Activated T-cell treated with anti-CD3 and anti-CD28 coated beads, Interleukin-2, amount 50 U/mL, for 1 hour (primary cell): Measurements from ENCODE around the gene MYH7.
"Not testable (repeated sequence)": the region's sequence is repeated elsewhere in the genome, so short reads cannot be mapped to it uniquely, and the experiment has no call there.

Experiments
- DNase-seq: peaks from one replicate; pipeline ENCODE4 v3.0.0-alpha.2; 2020

The MYH7 gene

GRCh38 chr14:23406725-23407355 is 28.6 kb downstream of the MYH7 start:
- DNase-seq, result no peak

- no peak for DNase-seq
Measured at GRCh38 chr14:23406244-23406643, 29.2 kb downstream of the MYH7 start.

DNA sequence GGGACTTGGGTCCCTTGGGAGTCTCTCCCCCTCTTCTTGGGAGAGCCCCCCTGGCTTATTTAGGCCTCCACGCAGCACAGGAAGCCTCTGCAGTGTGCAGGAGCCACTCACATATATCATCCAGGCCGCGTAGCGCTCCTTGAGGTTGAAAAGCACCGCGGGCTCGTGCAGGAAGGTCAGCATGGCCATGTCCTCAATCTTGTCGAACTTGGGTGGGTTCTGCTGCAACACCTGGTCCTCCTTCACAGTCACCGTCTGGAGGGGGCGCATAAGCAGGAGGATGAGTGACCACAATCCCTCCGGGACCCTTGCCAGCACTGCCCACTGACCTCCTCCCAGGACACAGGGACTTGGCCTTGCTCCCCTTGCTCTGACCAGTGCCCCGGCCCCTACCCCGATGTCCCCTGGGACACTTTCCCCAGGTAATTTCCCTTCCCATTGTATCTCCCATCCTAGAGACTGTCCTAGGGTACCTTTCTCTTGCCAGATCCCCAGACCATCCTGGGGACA is 29.9 kb downstream of the MYH7 start:
- DNase-seq, result no peak

DNA sequence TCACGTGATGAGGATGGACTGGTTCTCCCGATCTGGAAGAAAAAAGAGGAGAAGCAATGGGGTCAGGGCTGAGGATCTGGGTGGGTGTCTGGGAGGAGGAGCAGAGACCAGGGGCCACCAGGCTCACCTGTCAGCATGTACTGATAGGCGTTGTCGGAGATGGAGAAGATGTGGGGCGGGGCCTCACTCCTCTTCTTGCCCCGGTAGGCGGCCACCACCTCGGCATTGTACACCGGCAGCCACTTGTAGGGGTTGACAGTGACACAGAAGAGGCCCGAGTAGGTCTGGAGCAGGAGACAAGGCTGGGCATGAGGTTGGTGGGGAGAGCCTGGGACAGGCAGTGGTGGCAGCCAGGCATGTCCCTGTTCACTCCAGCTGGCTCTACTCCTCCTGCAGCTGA is 30.4 kb downstream of the MYH7 start:
- no peak for DNase-seq

DNA sequence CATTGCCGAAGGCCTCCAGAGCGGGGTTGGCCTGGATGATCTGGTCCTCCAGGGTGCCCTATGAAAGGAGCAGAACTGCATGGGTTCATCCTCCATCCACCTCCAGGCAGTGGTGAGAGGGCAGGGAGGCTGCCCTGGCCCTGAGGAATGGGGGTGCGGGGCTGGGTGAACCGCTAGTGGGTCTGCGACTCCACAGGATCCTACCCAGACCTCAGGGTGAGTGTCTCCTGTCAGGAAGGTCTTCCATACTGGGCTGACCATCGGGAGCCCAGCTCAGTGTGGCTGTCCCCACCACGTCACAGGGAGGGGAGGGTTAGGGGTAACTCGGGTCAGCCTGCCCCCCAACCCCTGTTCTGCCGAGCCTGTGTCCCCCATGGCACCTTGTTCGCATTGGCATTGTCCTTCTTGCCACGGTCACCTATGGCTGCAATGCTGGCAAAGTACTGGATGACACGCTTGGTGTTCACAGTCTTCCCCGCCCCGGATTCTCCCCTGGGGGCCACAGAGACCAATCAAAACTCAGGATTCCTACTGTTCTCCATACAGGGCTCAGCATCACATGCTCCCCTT is 31.0 kb downstream of the MYH7 start:
- no peak for DNase-seq

- no peak for DNase-seq
Measured at GRCh38 chr14:23403908-23404307, 31.6 kb downstream of the MYH7 start.

DNA sequence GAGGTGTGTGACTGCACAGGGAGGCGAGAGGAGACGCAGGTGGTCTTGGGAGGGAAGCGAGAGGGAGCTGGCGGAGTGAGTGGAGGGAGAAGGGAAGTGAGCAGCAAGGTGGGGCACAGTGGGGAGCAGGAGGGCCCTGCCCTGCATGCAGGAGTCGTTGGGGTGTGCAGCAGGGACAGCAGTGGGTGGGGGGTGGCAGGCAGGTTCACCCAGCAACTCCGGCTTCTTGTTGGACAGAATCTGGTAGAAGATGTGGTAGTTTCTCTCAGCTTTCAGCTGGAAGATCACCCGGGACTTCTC is 32.4 kb downstream of the MYH7 start:
- DNase-seq, result no peak

DNA sequence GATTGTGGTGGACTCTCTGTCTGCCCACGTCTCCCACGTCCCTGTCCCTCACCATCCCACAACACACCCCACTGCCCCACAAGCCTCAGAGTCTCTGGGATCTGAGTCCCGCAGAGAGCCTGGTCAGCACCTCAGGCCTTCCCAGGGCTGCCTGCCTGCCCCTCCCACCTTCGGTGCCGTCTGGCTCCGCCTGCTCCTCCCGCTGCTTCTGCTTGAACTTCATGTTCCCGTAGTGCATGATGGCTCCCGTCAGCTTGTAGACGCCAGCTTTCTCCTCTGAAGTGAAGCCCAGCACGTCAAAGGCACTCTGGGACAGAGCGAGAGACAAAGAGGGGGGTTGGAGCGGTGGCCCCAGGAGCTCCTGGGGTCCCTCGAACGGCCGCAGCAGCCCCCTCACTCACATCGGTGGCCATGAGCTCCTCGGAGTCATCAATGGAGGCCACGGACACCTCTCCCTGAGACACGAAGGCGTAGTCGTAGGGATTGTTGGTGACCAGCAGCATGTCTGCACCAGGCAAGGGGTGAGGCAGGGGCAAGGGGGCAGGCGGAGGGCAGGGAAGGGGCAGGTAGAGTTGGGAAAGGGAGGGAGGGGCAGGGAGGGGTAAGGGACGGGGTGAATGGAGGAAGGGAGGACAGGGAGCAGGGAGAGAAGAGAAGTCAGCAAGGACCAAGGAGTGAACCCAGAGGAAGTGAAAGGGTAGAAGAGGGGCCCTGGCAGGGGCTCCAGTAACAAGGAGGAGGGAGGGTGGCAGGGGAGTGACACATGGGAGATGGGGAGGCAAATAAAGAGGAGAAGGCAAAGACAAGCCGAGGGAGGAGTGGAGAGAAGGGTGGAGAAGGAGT is 32.9 kb downstream of the MYH7 start:
- DNase-seq, result no peak

GRCh38 chr14:23401291-23401690 is 34.2 kb downstream of the MYH7 start:
- DNase-seq, result no peak

DNA sequence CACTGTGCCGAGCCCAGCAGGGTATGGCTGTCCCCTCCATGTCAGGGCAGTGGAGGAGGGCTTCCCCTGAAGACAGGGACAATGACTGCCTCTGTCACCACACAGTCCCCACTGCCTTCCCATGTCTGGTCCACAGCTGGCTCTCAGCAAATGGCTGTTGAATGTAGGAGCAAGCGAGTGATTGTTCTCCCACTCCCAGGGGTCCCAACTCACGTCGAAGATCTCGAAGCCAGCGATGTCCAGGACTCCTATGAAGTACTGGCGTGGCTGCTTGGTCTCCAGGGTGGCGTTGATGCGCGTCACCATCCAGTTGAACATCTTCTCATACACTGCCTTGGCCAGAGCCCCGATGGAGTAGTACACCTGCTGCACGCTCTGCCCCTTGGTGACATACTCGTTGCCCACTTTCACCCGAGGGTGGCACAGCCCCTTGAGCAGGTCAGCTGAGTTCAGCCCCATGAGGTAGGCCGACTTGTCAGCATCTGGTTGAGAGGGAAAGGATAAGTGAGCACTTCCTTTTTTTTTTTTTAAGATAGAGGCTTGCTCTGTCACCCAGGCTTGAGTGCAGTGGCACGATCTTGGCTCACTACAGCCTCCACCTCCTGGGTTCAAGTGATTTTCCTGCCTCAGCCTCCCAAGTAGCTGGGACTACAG is 34.8 kb downstream of the MYH7 start:
- not testable (repeated sequence) for DNase-seq

DNA sequence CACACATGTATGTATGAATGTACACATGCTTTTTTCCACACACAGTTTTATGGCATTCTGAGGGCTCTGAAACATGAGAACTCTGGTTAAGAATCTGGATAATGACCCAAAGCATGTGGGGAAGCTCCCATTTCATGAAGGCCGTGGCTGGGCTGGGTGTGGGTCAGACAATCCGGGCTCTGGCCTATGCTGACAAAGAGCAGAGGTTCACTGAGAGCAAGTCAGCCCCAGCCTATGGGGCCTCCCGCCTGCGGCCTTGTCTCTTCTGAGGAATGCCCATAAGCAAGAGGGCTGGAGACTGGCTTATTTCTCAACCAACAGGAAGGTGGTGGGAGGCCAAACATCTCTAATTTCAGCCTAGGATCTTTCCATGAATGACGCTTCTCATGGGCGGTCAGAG is 35.9 kb downstream of the MYH7 start:
- no peak for DNase-seq

DNA sequence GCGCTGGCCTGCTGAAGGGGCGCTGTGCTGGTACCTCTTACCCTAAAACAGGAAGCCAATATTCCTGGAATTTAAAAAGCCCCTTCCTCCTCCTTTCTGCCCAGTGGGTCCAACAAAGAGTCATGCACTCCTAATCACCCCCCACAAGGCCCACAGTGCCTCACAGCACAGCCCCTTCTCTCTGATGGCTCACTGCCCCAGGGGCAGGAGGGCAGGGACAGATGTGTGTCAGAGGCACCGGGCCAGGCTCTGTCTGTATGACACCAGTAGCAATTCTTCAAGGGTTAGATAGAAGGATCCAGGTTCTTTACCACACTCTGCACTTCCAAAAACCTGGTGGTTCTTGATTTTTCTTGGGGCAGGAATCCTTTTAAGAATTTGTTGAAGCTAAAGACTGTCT is 36.3 kb downstream of the MYH7 start:
- no peak for DNase-seq

GRCh38 chr14:23398348-23398747 is 37.1 kb downstream of the MYH7 start:
- no peak for DNase-seq

- no peak for DNase-seq
Measured at GRCh38 chr14:23396781-23397407, 38.6 kb downstream of the MYH7 start.

GRCh38 chr14:23396126-23396525 is 39.3 kb downstream of the MYH7 start:
- no peak for DNase-seq

DNA sequence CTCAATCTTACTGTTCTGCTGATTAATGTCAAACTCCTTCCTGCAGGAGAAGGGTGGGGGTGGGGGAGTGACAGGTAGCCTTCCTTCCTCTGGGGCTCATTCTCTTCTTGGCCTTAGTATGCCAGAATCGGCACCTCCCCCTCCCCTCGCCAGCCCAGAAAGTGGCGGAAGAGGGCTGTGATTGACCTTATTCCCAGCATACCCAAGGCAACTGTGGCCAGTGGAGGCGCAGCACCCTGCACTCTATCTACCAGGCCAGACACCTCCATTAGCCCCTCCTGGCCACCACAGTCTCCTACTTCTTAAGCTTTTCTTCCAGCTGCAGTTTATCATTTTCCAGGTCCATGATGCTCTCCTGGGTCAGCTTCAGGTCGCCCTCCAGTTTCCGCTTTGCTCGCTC is 42.8 kb downstream of the MYH7 start:
- no peak for DNase-seq

DNA sequence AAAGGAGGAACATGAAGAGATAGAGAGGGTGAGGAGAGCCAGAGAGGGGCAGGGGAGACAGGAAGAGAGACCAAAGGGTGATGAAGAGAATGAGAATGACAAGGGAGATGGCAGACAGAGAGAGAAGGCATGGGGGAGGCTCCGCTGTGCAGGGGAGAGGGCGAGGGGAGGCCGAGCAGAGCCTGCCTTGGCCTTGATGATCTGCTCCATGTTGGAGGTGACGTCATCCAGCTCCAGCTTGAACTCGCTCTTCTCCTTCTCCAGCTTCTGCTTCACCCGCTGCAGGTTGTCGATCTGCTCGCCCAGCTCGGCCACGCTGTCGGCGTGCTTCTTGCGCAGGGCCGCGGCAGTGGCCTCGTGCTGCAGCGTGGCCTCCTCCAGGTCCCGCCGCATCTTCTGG is 45.6 kb downstream of the MYH7 start:
- DNase-seq, result not testable (repeated sequence)

- no peak for DNase-seq
Measured at GRCh38 chr14:23389396-23389795, 46.1 kb downstream of the MYH7 start.

DNA sequence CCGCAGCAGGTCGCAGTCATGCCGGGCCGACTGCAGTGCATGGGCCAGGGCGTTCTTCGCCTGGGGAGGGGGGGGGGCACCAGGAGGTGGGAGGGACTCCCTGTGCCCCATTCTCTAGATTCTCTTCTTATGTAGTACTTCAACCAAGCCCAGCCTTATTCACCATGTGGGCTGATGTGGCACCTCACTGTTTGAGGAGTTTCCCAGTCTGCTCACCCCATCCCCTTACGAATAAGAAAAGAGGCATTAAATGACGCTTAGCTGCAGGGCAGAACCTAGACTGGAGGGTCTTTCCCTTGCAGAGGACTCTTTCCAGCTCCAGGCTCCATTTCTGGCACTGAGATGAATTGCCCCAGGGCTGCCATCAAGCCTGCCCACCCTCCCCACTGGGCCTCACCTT is 46.5 kb downstream of the MYH7 start:
- DNase-seq, result no peak

- DNase-seq, result no peak
Measured at GRCh38 chr14:23387916-23388882, 47.3 kb downstream of the MYH7 start.

GRCh38 chr14:23386999-23387398 is 48.5 kb downstream of the MYH7 start:
- DNase-seq, result no peak

DNA sequence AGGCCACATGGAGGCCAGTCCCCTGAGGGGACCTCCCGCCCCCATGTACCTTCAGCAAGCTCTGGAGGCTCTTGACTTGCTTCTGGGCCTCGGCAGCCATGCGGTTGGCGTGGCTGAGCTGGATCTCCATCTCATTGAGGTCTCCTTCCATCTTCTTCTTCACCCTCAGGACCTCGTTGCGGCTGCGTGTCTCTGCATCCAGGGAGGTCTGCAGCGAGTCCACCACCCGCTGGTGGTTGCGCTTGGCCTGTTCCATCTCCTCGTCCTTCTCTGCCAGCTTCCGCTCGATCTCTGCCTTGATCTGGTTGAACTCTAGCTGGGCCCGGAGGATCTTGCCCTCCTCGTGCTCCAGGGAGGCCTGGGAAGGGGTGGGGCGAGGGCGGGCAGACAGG is 49.2 kb downstream of the MYH7 start:
- DNase-seq, result not testable (repeated sequence)
